ENCODE results near the gene EPN3.

Gene EPN3

DNA sequence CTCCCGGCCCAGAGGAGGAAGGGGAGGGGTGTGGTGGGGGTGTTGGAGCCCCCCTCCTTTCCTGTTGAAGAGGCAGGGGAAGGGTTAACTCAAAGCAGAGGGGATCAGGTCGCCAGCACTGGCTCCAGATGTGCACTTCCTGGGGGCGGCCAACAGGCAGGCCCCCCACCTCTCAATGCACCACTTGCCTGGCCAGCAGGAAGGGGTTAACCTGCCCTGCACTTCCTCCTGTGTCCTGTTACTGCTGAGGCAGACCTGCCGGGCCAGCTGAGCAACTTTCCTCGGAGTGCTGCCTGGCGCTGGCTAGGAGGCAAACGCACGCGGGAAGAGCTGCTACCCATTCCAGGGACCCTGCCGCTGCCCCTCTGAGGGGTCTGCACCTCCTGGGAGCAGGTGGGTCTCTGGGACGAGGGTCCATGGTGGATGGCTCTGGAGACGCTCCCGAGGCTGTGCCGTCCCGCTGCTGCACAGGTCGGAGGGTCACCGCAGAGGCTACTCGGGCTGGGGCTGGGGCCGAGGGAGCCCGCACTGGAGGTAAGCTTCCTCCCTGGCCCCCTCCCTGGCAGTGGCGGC, at the start of gene EPN3:
TSS of gene EPN3 (plus strand) at position 284 of the 573 bp plus-strand sequence. CDS start 3,822 bp downstream, outside the sequence.
- no peak for DNase-seq (ENCODE audit: low spot score)

DNA sequence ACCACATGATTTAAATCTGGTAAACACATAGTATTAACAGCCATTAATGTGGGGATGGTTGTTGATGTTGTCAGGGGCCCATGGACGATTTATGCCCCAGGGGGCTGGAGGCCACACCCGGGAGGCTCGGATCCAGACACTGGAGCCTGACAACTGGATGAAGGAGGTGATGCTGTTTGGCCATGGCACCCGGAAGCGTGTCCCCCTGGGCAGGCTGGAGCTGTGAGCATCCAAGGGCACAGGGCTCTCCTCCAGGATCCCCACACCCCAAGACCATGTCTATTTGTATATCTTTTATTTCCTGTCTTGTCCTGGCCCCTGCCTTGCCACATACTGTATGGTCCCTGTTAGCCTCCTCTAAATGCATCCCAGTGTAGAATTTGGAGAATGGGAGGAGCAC, 49.3 kb upstream of the EPN3 start:
- no peak for DNase-seq (ENCODE audit: low spot score)

DNA sequence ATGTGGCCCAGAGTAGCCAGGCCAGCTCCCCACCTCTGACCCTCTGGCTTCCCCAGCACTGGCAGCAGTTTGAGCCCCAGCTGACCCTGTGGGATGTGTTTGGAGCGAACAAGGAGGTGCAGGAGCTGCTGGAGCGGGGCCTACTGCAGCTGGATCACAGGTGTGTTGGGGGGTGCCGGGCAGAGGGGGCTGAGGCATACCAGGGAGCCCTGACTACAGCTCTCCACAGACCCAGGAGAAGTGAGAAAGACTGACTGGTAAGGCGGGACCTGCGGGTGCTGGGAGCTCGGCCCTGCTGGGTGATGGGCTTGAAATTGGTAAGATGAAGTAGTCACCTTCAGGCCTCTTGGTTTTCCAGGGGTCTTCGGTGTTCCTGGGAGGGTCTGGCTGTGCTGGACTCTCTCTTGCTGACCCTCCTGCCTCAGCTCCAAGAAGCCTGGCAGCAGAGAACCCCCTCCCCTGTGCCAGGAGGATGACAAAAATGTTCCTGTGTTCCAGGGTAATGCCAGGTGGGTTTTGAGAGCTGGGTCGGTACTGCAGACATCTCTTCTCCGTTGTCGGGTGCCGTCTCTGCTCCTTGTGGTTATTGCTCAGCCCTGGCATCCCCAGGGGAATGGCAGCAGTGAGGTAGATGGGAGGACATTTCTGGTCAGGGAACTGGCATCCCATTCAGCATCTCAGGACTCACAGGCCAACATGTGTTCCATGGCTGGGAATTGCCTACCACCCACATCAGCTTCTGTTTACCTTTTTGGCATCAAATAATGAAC, 48.0 kb upstream of the EPN3 start:
- no peak for DNase-seq (ENCODE audit: low spot score)

DNA sequence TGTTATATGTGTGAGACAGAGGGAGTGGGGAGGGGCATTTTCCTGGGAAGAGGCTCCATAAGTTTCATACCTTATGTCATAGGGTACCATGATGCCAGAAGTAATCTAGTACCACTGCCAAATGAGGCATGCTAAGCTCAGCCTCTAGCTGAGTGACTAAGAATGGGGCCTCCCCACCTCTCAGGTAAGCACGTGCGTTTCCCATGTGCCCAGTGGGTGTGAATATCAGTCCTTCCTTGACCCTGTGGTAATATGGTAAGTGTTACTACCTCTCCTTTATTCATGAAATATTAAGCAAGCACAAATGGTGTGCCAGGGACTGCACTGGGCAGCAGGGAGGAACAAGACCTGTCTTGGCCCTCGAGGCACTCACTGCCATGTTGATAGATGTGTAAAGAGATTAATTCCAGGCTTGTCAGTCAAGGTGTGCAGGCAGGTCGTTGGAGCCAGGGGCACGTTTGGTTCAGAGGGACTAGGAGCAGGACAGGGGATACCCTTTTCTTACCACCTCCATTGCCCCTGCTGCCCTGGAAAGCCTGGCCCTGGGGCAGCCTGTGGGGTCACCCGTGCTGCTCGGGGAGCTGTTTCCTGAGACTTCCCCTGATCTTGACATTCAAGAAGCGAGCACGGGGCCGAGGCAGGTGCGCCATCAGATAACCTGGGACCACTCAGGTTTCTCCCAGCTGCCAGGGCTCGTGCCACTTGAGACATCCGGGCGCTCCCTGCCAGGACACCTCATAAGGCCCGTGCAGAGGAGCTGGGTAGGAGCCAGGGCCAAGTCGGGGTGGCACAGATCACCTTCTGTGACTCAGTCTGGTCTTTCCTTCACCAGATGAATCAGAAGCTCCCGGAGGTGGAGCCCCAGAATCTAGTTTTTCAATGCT, 45.1 kb upstream of the EPN3 start:
- peak; percentile 31 for DNase-seq (ENCODE audit: low spot score)

DNA sequence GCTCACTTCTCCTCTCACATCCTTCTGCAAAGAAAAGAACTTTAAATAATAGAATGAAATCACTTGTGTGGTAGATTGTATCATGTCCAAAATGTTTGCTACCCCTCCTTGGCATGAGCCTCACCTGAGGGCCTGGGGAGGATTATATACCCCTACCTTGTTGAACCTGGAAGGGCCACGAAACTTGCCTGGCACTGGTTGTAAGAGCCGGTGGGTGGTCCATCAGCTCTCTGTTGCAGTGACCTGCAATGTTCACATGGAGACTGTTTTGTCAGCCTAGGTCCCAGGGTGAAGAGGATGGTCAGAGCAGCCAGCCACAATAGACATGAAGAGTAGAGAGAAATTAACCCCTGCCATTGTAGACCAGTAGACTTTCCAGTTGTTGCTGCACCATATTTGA, 43.7 kb upstream of the EPN3 start:
- DNase-seq (ENCODE audit: low spot score) = no peak

DNA sequence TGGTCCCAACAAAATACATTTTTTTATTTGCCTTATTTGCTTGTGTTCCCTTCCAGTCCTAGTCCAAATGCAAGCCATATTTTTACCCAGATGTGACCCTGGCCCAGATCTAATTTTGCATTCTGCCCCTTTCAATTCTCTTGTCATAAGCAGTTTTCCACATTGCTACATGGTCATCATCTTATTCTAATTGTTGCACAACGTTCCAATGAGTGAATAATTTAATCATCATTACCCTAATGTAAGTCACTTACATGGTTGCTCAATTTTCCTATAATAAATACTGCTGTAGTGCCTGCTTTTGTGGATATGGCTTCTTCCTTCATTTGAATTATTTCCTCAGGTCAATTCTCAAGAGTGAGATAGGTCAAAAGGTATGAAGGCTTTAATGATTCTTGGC, 41.0 kb upstream of the EPN3 start:
- DNase-seq (ENCODE audit: low spot score) = no peak

DNA sequence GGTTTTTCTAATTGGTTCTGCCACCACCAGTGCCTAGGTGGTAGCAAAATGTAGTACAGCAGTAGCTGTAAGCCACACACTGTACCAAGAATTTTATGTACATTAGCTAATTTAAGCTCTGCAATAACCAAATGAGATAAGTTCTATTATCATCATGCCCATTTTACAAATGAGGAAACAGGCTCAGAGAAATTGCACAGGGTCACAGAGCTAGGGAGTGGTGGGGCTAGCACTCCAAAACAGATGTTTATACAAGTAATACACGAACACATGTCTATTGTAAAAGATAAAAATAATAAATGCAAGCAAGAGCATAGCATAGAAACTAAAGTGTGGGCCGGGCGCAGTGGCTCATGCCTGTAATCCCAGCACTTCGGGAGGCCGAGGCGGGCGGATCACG, 40.3 kb upstream of the EPN3 start:
- no peak for DNase-seq (ENCODE audit: low spot score)

DNA sequence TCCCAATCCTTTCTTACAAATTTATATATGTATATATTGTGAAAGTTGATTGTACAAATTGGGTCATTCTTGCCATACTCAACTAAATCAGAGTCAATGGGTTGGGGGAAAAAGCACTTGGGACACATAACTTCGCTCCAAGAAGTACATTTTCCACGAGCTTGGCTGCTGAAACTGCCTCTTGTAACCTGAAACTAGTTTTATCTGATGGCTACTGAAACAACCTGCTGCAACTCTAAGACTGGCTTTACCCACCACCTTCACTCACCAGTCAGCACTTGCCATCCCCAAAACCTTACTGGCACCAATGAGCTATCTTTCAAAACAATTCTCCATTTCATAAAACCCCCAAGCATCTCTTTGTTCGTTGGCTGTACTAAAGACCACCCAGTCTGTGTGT, 38.8 kb upstream of the EPN3 start:
- no peak for DNase-seq (ENCODE audit: low spot score)

DNA sequence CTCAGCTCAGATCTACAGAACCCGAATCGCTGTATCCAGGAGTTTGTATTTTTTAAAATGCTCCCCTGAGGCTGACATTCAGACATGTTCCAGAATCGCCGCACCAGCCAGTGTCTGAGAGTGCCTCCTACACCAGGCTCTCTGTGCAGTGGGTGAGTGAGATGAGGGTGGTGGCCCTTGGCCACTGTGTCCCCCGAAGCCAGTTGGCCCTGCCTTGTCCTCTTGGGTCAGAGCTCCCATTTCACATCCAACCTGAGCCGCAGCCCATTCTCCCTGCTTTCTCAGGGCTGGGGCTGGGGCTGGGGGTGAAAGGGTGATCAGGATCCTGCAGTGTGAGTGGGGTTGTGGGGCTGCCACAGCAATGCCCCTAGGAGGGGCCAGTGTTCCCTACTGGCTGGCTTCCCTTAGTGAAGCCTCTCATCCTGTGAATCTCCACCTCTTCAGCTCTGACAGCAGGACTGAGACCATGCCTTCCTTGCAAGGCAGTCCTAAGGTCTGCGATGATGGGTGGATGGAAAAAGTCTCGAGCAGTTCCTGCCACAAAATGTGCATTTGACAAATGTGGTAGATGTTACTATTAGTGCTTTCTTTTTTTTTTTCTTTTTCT, 37.2 kb upstream of the EPN3 start:
- no peak for DNase-seq (ENCODE audit: low spot score)

DNA sequence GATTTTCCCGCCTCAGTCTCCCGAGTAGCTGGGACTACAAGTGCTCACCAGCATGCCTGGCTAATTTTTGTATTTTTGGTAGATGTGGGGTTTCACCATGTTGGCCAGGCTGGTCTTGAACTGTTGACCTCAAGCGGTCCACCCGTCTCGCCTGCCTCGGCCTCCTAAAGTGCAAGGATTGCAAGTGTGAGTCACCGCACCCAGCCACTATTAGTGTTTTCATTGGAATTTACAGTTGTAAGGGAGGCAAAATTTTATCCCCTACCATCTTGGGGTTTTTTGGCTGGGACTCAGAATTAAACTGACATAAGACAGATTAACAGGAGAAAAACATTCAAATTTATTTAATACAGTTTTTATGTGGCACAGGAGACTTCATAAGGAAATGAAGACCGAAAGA, 36.6 kb upstream of the EPN3 start:
- no peak for DNase-seq (ENCODE audit: low spot score)

DNA sequence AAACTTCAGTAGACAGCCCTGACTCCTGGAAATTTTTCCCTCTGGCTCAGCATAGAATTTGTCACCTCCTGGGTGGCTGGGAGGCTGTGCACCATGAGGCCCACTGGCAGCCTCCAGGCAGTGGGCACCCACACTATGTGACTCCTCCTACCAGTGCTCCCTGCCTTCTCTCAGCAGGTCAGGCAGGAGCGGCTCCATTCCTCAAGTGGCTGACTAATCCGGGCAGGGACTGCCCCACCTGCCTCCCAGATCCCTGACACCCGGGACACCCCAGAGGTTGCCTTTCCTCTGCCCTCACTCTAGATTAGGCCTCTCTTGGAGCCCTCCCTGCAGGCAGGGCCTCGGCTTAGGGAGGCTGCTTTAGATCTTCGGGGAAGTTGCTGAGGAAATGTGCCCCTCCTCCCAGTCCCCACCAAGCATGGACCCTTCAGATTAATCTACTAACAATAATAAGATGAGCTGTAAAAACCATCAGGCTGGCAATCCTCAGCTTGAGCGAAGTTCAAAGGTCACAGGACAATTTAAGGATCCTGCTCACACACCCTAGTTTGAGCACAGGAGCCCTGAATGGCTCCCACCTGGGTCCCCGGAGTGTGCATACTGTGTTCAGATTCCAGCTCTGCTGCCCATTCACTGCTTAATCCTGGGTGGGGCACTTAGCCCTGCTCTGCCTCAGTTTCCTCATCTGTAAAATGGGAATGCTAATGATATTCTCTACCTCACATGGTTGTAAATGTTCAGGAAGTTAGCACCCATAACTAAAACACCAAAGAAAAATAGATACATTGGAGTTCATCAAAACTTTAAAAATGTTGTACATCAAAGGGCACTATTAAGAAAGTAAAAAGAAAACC, 34.3 kb upstream of the EPN3 start:
- no peak for DNase-seq (ENCODE audit: low spot score)

DNA sequence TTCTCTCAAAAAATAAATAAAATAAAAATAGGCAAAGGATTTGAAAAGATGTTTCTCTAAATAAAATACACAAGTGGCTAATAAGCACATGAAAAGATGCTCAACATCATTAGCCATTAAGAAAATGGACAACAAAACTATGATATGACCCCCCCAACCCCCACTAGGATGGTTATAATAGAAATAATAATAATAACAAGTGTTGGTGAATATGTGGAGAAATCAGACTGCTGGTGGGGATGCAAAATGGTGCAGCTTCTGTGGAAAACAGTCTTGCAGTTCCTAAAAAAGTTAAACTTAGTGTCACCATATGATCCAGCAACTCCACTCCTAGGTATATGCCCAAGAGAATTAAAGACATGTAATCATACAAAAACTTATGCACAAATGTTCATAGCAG, 33.3 kb upstream of the EPN3 start:
- DNase-seq (ENCODE audit: low spot score) = no peak

DNA sequence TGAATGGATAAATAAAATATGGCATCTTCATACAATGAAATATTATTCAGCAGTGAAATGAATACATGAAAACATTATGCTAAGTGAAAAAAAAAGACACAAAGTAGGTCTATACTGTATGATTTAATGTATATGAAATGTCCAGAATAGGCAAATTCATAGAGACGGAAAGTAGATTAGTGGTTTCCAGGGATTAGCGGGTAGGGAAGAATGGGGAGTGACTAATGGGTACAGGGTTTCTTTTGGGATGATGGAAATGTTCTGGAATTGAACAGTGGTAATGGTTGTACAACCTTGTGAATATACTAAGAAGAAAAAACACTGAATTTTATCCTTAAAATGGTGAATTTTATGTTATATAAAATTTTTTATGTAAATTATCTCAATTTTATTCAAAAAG, 32.8 kb upstream of the EPN3 start:
- no peak for DNase-seq (ENCODE audit: low spot score)

DNA sequence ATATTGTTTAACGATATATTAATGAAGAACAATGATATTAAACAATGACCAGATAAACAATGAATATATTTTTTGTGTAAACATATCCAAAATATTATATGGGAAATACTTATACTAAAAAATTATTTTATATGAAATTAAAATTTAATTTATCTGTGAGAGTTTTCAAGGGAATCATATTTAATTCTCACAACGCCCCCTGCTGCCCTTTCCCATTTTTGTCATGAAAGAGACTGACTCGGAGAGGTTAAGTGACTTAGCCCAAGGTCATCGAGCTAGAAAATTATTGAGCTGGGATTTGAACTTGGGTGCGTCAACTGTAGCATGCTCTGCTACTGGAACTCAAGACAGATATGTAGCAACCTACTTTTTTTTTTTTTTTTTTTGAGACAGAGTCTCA, 31.5 kb upstream of the EPN3 start:
- DNase-seq (ENCODE audit: low spot score) = no peak

DNA sequence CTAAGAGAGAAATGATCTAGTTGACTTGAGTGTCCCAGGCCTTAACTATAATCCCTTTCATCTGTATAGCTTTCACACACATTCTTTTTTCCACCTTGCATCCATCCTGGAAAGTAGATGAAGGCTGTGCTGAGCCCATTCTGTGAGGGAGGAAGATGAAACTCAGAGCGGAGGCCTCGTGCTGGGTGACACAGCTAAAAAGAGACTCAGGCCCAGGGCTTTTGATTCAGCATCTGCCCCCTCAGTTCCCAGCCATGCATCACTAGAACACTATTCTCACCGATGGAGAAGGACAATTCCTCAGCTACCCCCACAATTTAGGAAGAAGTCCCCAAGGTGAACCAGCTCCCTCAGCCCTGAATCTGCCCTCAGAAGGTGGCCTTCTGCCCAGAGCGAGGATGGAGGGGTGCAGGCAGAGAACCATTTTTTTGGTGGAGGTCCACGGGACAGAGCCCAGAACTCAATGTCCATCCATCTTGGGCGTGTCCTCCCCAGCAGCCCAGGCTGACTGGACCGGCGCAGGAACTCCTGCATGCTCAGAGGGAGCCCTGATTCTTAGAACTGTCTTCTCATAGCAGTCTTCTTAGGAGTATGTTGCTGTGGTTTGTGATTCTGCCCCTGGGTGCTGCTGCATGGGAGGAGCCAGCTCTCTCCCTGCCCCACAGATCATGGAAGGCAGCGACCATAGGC, 30.1 kb upstream of the EPN3 start:
- no peak for DNase-seq (ENCODE audit: low spot score)

DNA sequence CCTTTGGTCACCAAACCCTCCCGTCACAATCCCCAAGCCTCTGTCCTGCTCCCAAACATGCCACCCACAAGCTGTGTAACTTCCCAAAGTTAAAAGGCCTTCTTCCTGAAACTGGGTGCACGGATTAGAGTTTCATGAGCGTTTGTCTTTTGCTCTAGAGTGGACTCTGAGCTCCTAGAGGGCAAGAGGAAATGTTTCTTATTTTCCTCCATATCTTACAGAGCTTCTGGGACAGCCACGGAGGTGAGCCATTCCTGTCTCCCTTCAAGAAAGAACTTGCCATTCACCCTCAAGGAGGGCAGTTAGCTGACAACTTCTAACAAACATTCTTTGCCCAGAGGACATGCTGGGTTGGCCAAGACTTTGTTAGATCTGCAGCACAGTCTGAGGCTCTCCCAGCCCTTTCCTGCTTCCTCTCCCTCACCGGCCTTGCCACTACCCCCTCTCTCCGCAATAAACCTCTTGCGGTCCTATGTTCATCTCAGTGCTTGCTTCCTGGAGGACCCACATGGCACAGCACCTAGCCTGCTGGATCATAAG, 26.9 kb upstream of the EPN3 start:
- DNase-seq (ENCODE audit: low spot score) = no peak

DNA sequence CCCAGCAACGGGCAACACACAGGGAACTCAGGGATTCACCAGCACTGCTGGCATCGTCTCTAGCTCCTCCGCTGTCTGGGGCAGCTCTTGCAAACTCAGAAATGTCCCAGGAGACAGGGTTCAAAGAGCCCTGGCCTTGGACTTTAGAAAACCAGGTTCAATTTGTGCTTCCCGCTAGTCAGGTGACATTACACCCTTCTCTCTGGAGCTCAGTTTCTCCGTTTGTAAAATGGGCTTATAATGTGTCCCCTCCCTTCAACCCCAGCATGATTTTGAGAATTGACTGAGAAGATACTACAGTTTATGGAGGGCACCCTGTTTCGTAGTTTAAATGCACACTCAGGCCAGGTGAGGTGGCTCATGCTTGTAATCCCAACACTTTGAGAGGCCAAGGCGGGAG, 26.2 kb upstream of the EPN3 start:
- DNase-seq (ENCODE audit: low spot score) = no peak

DNA sequence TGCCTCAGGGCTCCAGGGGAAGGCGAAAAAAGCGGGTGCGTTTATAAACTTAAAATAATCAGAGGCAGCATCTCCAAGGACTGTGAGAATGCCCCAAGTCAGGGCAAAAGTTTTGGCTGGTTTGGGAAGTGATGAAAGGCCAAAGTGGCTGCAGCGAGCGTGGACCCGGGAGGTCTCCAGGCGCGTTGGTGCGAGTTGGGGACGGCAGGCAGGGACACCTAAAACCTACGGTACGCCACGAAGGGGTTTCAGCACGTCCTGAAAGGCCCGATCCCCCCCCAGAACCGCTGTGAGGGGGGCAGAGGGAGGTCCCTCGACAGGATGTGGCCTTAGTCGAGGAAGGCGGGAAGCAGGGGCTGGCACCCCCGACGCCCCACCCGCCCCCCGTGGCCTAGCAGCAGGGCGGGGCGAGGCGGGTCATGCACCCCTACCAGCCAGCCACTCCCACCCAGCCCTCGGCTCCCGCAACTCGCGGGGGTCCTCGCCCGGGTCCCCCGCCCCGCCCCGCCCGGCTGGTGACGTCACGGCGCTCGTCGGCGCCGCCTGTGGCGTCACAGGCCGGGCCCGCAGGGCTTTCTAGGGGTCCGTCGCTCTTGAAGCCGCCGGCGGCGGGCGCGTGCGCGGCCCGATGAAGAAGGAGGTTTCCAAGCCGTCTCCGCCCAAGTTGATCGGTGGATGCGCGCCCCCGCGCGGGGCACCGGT, 24.5 kb upstream of the EPN3 start, which contains the start of gene MYCBPAP:
TSS of gene MYCBPAP (plus strand) at position 569 of the 702 bp plus-strand sequence. CDS start 236 bp downstream, outside the sequence.
- peak; percentile 86 for DNase-seq (ENCODE audit: low spot score)

DNA sequence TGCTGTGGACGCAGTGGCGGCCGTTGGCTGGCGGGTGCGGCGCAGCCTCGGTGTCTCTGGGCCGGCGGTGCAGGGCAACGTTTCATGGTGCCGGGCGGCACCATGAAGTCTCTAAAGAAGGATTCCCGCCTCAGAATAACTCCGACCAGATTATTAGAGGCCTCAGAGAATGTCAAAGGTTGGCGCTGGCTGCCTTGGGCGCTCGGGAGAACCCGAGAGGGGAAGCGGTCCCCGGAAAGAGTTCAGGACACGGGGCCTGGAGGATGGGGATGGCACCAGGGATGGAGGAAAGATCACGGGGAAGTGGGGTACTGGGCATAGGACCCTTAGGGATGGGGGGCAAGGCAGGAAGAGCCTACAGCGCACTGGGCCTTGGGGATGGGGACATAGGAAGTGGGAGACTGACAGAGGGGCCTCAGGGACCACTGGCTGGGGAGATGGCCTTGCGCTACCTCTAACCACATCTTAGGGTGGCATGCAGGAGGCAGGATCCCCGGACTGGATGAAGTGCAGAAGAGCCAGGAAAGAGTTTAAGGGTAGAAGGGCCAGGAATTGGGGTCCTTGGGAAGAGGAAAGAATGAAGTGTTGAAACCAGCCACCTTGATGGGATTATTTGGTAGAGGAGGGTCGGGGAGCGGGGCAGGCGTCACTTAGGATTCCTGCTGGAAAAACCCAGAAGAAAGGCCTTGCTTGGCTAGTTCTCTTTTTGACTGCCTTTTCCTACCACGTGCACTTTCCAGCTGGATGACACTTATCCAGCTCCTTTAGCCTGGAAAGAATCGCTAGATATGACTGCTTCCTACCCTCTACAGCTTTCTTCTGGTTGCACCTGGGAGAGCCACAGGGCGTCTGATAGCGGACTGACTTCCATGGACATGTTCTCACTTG, 23.7 kb upstream of the EPN3 start:
- DNase-seq (ENCODE audit: low spot score) = no peak

Data from AG08395 (cell line).